Mesodermal cell (in vitro differentiated cells): ENCODE results near the gene CHGA.

Experiments
- H3K27ac ChIP-seq: 2 replicates; pipeline ENCODE4 v1.7.0; 2013; ENCODE audit warnings: mild to moderate bottlenecking, low read depth, low read length, moderate library complexity; ENCODE audit not compliant: severe bottlenecking
- H3K36me3 ChIP-seq: 2 replicates; pipeline ENCODE4 v1.7.1; 2013; ENCODE audit warnings: mild to moderate bottlenecking, low read length, moderate library complexity; ENCODE audit not compliant: control insufficient read depth, insufficient read depth
- H3K4me1 ChIP-seq: one replicate; pipeline ENCODE4 v1.7.1; 2013; ENCODE audit warnings: mild to moderate bottlenecking, low read length; ENCODE audit not compliant: insufficient read depth, control insufficient read depth, poor library complexity, severe bottlenecking
- H3K4me3 ChIP-seq: 2 replicates; pipeline ENCODE4 v1.7.0; 2013; ENCODE audit warnings: low read length, control low read depth, mild to moderate bottlenecking; ENCODE audit not compliant: insufficient read depth, poor library complexity, severe bottlenecking; ENCODE audit errors: extremely low read depth
- H3K9me3 ChIP-seq: 2 replicates; pipeline ENCODE4 v1.7.1; 2013; ENCODE audit warnings: mild to moderate bottlenecking, low read length, moderate library complexity; ENCODE audit not compliant: control insufficient read depth
- WGBS, 2 experiments: methylation state at CpG; one replicate each; pipeline ENCODE4 v1.1.5; 2013; ENCODE audit warnings: missing lambda C conversion rate in 2 of 2; ENCODE audit not compliant: insufficient coverage in 2 of 2; 5-methylcytosine and 5-hydroxymethylcytosine counted together

The CHGA gene

GRCh38 chr14:92924247-92924646 is 1.3 kb downstream of the CHGA start:
- no peak overlapping the region for H3K27ac ChIP-seq
- WGBS, 2 experiments, result 45 to 47% methylated on average over 4 to 5 of the region's 5 CpGs
- H3K4me1 ChIP-seq, result no peaks in the 10 kb centered on the region
- no peak overlapping the region for H3K4me3 ChIP-seq
- no peaks in the 10 kb centered on the region for H3K36me3 ChIP-seq
- no peaks in the 10 kb centered on the region for H3K9me3 ChIP-seq

DNA sequence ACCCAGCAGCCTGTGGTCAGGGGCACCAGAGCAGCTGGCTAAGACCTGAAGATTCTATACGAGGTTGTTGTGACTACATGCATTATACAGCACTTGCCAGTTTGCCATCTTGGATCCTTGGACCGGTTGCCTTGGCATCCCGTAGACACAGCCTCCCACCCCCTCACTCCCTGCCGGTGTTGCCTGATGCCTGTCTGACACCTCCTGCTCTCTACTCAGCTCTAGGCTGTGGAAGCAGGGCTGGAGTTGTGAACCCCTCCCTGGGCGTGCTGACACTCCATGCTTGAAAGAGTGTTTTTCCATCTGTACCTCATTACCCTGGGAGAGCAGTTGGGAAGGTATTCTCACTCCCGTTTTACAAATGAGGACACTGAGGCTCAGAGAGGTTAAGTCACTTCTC is 2.5 kb downstream of the CHGA start:
- Histone ChIP-seq H3K27ac (no peak overlapping the region), H3K9me3 (no peaks in the 10 kb centered on the region), H3K36me3 (no peaks in the 10 kb centered on the region), H3K4me3 (no peak overlapping the region), H3K4me1 (no peaks in the 10 kb centered on the region)
- WGBS, 2 experiments, result 63 to 83% methylated on average over 5 of the region's 6 CpGs

DNA sequence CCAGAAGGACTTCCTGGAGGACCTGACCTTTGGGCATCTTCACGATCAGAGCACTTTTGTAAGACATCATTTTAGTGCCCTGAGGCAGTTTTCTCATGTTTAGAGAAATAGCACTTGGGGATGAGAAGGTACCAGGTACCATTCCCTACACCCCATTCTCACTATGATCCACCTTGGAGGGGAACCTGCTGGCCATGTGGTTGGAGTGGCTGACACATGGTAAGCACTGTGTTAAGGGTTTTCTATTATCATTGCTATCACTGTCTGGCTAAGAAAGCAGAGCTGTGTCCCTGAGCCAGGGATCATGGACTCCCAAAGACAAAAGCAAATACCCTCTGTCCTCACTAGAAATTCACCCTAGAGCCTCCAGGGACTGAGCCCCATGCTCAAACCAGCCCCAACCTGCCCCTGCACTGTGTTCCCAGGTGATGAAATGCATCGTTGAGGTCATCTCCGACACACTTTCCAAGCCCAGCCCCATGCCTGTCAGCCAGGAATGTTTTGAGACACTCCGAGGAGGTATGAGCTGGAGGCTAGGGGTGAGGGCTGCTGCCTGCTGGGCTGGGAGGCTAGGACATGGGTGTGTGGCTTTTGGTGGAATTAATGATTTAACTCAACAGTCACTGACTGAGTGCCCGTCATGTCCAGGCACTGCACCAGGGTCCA is 3.4 kb downstream of the CHGA start:
- no peak overlapping the region for H3K4me3 ChIP-seq
- no peaks in the 10 kb centered on the region for H3K9me3 ChIP-seq
- 85 to 88% methylated on average over 3 to 4 of the region's 5 CpGs for WGBS, 2 experiments
- H3K4me1 ChIP-seq, result no peaks in the 10 kb centered on the region
- no peaks in the 10 kb centered on the region for H3K36me3 ChIP-seq
- H3K27ac ChIP-seq, result no peak overlapping the region

DNA sequence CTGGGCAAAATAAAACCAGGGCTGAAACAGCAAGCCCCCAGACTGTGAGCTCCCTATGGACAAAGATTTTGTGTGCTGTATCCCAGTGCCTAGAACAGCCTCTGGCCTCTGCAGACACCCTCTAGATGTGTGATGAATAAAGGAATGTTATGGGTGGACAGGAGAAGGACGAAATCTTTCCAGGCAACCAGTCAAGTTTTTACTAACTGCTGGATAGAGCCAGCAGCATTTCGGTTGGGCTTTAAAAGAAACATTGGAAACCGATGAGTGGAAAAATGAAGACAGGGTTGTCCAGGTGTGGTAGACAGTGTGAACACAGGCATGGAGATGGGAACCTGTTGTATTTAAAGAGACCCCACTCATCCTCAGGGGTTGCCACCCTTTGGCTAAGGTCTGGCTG is 4.0 kb downstream of the CHGA start:
- no peaks in the 10 kb centered on the region for H3K36me3 ChIP-seq
- no peak overlapping the region for H3K4me3 ChIP-seq
- WGBS, 2 experiments, result 78 to 93% methylated on average over 3 of the region's 3 CpGs
- H3K4me1 ChIP-seq, result no peaks in the 10 kb centered on the region
- H3K9me3 ChIP-seq, result no peaks in the 10 kb centered on the region
- H3K27ac ChIP-seq, result no peak overlapping the region

DNA sequence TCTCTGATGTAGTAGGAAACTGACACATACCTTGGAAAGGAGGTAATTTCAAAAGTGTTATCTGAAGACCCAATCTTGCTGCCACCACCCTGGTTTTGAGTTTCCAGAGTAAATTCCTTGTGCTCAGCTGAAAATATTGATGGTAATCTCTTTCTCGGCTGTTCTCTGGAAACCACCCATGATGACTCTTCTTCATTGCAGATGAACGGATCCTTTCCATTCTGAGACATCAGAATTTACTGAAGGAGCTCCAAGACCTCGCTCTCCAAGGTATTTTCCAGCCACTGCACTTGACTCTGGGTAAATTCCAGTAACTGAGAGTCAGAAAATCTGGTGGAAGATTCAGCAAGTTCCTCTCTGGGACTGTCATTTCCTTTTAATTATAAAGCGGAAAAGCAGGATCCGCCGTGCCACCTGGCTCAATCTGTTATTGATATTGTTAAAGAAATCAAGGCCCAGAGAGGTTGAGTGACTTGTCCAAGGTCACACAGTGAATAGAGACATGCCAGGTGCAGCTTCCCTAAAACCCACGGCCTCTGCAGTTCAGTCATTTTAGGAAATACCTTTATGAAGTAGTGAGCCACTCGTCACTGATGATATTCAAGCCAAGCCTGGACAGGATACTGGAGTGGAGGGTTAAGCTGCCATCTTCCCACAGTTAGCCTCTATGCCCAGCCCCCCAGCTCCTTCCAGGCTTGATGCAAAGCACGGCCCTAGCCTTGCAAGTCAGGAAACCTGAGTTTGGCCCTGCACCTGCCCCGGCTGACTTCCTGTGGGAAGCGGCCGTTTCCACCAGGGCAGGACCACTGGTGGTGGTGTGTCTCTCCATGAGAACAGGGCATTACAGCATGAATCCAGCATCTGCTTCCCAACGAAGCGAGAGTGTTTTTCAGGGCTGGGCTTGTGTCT is 4.7 kb downstream of the CHGA start:
- no peaks in the 10 kb centered on the region for H3K9me3 ChIP-seq
- H3K36me3 ChIP-seq, result no peaks in the 10 kb centered on the region
- WGBS, 2 experiments, result 80 to 97% methylated on average over 10 to 14 of the region's 14 CpGs
- no peaks in the 10 kb centered on the region for H3K4me1 ChIP-seq
- no peak overlapping the region for H3K4me3 ChIP-seq
- H3K27ac ChIP-seq, result no peak overlapping the region

DNA sequence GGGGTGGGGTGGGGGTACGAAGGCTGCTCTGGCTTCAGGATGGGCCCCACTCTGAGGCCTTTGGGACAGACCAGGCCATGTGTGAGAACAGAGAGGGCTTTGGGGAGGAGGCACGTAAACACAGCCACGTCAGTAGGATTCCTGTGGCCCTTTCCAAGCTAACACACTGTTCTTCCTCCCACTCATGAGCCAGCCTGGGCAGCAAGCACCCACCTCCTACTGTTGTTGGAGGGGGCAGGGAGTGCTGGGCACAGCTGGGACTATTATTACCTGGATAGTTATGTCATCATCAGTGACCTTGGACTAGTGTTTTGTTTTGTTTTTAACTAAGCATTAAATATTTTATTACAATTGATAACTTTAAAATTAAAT is 5.3 kb downstream of the CHGA start:
- no peaks in the 10 kb centered on the region for H3K36me3 ChIP-seq
- no peaks in the 10 kb centered on the region for H3K9me3 ChIP-seq
- no peaks in the 10 kb centered on the region for H3K4me1 ChIP-seq
- no peak overlapping the region for H3K27ac ChIP-seq
- no peak overlapping the region for H3K4me3 ChIP-seq
- 50% methylated on average over 1 of the region's 3 CpGs; no CpG with 5 or more reads in 1 of the 2 experiments for WGBS, 2 experiments

DNA sequence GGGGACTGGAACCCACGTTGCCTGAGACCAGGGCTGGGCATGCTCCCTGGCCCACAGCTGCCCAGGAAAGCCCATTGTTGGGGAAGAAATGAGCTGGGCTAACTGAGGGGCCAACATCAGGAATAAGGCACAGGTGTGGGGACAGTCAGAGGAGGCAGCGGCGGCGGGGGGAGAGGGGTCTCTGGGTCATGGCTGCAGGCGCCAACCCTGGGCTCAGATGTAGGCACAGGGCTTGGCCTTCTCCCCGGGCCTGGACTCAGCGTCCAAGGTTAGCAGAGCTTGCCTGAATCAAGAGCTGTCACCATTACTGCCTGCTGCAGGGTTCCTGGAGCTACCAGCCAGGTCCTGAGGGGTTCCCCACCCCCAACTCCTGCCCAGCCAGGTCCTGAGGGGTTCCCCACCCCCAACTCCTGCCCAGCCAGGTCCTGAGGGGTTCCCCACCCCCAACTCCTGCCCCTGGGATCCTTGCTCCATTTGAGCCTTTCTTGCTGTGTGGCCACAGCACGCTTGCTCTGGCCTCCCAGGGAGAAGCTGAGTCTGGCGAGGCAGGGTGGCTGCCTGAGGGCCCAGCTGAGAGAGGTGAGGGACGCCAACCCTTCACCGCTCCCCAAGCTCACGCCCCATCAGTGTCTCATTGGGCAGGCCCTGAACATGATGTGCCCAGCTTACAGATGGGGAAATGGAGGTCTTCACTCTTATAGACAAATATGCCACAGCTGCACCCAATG is 6.2 kb downstream of the CHGA start:
- Histone ChIP-seq H3K27ac (no peak overlapping the region), H3K4me1 (no peaks in the 10 kb centered on the region), H3K4me3 (no peak overlapping the region), H3K9me3 (no peaks in the 10 kb centered on the region), H3K36me3 (no peaks in the 10 kb centered on the region)
- WGBS, 2 experiments, result 87 to 89% methylated on average over 11 to 12 of the region's 12 CpGs

DNA sequence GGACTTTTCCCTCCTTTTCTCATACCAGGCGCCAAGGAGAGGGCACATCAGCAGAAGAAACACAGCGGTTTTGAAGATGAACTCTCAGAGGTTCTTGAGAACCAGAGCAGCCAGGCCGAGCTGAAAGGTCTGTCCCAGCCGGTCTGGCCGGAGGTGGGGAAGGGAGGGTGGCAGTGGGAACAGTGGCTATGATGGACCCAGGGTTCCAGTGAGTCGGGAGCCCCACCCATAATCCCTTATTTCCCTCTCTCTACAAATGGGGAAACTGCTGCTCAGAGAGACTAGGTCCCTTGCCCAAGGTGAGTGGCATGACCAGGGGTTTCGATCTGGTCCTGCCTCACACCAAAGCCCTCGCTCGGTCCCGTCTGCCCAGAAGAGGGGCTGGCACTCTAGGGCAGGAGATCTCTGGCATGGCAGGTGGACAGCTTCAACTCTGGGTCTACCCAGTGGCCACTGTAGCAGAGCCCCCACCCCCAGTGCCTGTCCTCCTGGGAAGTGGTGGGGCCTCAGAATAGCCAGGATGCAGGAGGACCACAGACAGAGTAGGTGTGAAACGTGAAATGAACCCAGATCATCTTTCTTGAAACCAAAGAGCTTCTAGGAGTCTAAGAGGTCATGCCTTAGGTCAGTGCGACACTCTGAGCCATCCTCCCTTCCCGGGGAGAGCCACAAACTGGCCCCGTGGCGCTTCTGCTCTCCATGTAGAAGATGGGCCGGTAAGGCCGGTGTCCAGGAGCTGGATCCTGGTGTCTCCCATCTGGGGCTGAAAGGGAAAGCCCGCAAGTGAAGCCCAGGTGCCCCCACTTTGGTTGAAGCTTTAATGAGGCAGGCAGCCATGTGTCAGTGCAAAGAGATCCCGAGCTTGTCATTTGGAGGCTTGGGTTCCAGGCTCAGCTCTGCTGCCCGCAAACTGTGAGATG is 7.0 kb downstream of the CHGA start:
- no peaks in the 10 kb centered on the region for H3K9me3 ChIP-seq
- no peaks in the 10 kb centered on the region for H3K4me1 ChIP-seq
- H3K27ac ChIP-seq, result no peak overlapping the region
- WGBS, 2 experiments, result 90 to 95% methylated on average over 14 to 19 of the region's 20 CpGs
- H3K4me3 ChIP-seq, result no peak overlapping the region
- H3K36me3 ChIP-seq, result no peaks in the 10 kb centered on the region

- H3K9me3 ChIP-seq, result no peaks in the 10 kb centered on the region
- no peaks in the 10 kb centered on the region for H3K4me1 ChIP-seq
- no peak overlapping the region for H3K4me3 ChIP-seq
- 75 to 91% methylated on average over 6 of the region's 8 CpGs for WGBS, 2 experiments
- no peaks in the 10 kb centered on the region for H3K36me3 ChIP-seq
- H3K27ac ChIP-seq, result no peak overlapping the region
Observed at GRCh38 chr14:92930737-92931602, 8.0 kb downstream of the CHGA start.
